Effector memory CD8-positive, alpha-beta T cell (primary cell): ENCODE measurements around the gene DBNL.

Experiments
- ATAC-seq: fragments of 150-1000 bp; cut with Tn5 transposase; replicated peaks from 2 replicates; pipeline ENCODE4 v1.10.0; 2021; ENCODE audit warnings: mild to moderate bottlenecking, moderate library complexity
- DNase-seq, 3 experiments: peaks; one replicate each; pipeline ENCODE4 v3.0.0; 2021
- H3K27ac Mint-ChIP-seq, 2 donors: one replicate each; pipeline ENCODE4 v1.8.0; 2022; ENCODE audit warnings: mild to moderate bottlenecking in 2 of 2, mixed read lengths in 2 of 2, moderate library complexity in 2 of 2
- H3K27me3 Mint-ChIP-seq, 2 donors: one replicate each; pipeline ENCODE4 v1.8.0; 2022; ENCODE audit warnings: mixed read lengths in 2 of 2
- H3K36me3 Mint-ChIP-seq: one replicate; pipeline ENCODE4 v1.8.0; 2022; ENCODE audit warnings: mild to moderate bottlenecking, moderate library complexity, mixed read lengths; ENCODE audit not compliant: insufficient read depth
- H3K4me1 Mint-ChIP-seq, 2 donors: one replicate each; pipeline ENCODE4 v1.8.0; 2022; ENCODE audit warnings: low read depth in 2 of 2, mixed read lengths in 2 of 2
- H3K4me3 Mint-ChIP-seq, 2 donors: one replicate each; pipeline ENCODE4 v1.8.0; 2022; ENCODE audit warnings: mild to moderate bottlenecking in 2 of 2, mixed read lengths in 2 of 2, moderate library complexity in 2 of 2
- H3K9me3 Mint-ChIP-seq, 2 donors: one replicate each; pipeline ENCODE4 v1.8.0; 2022; ENCODE audit warnings: mixed read lengths in 2 of 2

Gene DBNL

DNA sequence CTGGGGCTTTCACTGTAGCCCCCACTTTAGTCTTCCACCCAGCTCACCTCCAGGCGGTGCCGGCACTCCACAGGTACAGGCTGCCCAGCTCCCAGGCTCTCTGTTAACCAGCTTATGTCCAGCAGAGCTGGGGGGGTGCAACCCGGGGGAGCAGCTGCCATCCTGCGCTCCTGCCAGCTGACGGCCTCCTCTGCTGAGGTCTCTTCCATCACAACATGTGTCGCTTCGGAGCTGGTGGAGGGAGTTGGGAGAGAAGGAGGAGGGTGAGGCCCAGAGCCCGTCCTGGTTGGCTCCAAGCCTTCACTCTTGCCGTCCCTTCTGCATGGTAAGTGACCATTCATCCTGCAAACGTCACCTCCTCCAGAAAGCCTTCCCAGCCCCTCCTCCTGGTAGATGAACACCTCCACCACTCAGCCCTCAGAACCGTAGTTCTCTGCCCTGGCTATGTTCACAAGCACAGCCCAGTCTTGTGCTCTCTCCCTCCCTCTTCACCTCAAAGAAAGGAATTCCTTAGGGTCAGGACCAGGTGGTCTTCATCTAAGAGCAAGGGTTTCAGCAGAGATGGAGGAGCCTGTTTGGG, 36.3 kb downstream of the DBNL start:
- no peak for ATAC-seq
- Mint-ChIP-seq H3K36me3 (peaks cover 41% of the 10 kb centered on the region), H3K27ac (peak overlapping the region; percentile 93 to 95), H3K27me3 (no peaks in the 10 kb centered on the region), H3K9me3 (no peaks in the 10 kb centered on the region), H3K4me3 (peak overlapping the region; percentile 91 to 94), H3K4me1 (peaks cover 25 to 28% of the 10 kb centered on the region in 2 donors)
- no peak for DNase-seq

DNA sequence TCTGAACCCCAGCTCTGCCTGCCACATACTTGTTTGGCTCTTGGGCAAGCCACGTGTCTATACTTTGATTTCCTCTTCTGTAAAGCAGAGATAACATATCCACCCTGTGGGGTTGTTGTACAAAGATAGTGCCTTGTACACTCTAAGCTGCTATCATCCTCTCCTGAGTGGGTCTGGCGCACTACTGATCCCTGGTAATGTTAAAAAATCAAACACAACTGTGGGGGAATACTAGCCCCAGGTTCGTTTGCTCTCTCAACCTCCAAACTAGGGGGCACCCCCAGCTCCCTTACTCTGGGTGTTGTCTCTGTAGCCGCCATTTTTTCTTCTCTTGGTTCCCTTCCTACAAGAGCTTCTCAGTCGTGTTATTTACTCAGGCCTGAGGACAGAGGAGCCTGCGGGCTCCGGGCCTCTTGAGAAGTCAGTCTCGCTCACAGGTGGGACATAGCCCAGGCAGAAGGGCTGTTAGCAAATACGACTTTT, 36.8 kb downstream of the DBNL start:
- peaks cover 25 to 28% of the 10 kb centered on the region in 2 donors for H3K4me1 Mint-ChIP-seq
- ATAC-seq (no peak), DNase-seq (peak in 1 of 3 experiments; percentile 33)
- peaks cover 36% of the 10 kb centered on the region for H3K36me3 Mint-ChIP-seq
- peak overlapping the region; percentile 91 to 94 for H3K4me3 Mint-ChIP-seq
- H3K27me3 Mint-ChIP-seq = no peaks in the 10 kb centered on the region
- no peaks in the 10 kb centered on the region for H3K9me3 Mint-ChIP-seq
- peak overlapping the region; percentile 93 to 95 for H3K27ac Mint-ChIP-seq

DNA sequence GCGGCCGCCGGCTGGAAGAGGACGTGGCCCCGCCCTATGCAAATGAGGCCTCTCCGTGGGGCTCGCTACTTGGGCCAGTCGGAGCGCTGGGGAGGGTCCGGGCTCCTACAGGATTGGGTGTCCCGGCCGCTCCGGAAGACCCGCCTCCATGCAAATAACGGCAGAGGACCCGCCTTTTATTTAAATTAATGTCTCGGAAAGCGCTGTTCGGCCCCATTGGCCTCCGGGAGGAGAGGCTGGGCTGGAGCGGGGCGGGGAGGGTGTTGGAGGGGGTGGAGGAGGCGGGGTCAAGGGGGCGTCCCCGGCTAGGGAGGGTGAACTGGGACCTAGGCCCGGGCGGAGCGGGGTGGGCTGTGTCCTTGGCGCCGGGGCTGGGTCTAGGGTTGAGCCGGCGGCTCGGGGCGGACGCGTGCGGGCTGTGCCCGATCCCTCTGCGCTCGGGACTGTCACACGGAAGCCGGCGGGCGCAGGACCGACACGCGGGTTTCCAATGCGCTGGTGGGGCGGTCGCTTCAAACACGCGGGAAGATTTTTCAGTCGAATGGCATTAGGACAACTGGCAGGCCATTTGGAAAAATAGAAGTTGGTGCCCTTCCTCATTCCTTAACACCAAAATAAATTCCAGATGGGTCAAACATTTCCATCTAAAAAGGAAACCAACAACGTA, 38.2 kb downstream of the DBNL start:
- peak; percentile 92 to 96 (median 95) for DNase-seq
- Mint-ChIP-seq H3K27me3 (no peaks in the 10 kb centered on the region), H3K27ac (peak overlapping the region; percentile 93 to 95), H3K4me1 (peaks cover 22 to 26% of the 10 kb centered on the region in 2 donors), H3K4me3 (peak overlapping the region; percentile 91 to 94), H3K9me3 (no peaks in the 10 kb centered on the region), H3K36me3 (peaks cover 27% of the 10 kb centered on the region)
- ATAC-seq = peak; percentile 89

DNA sequence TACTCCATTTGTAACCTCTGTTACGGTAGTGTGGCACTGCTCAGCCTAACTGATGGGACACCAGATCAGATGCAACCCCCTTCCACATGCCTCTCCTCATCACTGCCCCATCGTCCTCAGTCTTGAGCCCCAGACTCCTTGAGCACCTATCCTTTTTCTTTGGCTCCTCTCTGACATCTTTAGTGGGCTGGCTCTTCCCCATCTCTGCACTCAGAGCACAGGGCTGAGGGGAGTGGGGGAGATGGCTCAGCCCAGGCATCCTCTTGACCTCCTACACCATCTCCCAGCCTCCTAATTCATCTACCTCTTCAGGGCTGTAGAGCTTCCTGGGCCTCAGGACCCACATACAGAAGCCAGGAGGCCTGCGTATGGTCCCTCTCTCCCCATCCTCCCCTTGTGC, 39.3 kb downstream of the DBNL start:
- ATAC-seq (no peak), DNase-seq (no peak)
- Mint-ChIP-seq H3K27ac (no peak overlapping the region), H3K9me3 (no peaks in the 10 kb centered on the region), H3K36me3 (peaks cover 19% of the 10 kb centered on the region), H3K4me3 (peak overlapping the region; percentile 91 to 94), H3K4me1 (peaks cover 15 to 18% of the 10 kb centered on the region in 2 donors), H3K27me3 (no peaks in the 10 kb centered on the region)

DNA sequence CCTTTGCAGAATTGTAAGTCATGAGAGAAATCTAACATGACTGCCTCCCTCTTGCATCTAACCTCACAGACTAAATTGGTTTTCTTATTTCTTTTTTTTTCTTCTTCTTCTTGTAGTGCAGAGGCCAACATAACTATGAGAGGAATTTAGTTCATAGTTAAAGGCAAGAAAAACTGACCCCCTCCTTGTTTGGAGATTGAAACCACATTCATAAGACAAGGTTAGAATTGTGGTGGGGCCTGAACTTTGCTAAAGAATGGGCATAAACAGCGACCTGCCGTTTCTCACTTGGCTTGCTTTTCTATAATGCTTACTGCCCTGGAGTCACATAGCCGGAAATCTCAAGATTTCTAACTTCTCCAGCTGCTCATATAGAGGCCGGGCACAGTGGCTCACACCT, 40.2 kb downstream of the DBNL start:
- Mint-ChIP-seq H3K9me3 (no peaks in the 10 kb centered on the region), H3K4me3 (no peak overlapping the region), H3K27me3 (no peaks in the 10 kb centered on the region), H3K36me3 (peaks cover 16% of the 10 kb centered on the region), H3K27ac (no peak overlapping the region), H3K4me1 (peaks cover 15 to 17% of the 10 kb centered on the region in 2 donors)
- no peak for DNase-seq
- no peak for ATAC-seq

DNA sequence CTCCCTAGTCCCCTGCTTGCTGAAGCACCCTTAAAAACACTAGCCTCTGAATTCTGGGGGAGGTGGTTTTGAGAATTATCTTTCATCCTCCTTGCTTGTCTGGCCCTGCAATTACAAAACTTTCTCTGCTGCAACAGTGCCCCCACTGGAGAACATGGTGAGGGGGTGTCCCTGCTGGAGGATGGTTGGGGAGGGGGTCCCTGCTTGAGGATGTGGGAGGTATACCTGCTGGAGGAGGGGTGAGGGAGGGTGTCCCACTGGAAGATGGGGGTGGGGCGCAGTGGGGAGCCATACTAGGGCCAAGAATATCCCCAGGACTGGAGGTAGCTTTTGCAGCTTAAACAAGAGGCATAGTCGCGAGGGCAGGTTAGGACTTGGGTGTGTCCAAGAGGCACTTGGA, 41.0 kb downstream of the DBNL start:
- Mint-ChIP-seq H3K4me3 (no peak overlapping the region), H3K27ac (no peak overlapping the region), H3K4me1 (peaks cover 13 to 17% of the 10 kb centered on the region in 2 donors), H3K36me3 (peaks cover 16% of the 10 kb centered on the region), H3K9me3 (no peaks in the 10 kb centered on the region), H3K27me3 (peaks cover under 1 to 2% of the 10 kb centered on the region in 2 donors)
- ATAC-seq (no peak), DNase-seq (no peak)

DNA sequence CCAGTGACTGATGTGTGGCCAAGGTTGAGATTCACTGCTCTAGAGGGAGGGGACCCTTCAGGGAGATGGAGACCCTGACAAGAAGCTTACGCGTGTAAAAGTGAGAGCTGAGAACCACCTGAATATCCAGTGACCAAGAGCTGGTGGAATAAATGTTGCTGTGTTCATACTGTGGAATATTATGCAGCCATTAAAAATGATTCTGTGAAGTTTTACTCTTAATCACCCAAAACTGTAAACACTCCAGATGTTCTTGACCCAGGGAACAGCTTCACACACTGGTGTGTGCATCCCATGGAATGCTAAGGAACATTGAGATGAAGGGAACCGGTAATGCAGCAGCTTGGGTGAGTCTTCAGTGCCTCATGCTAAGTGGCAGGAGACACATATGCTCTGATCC, 42.1 kb downstream of the DBNL start:
- ATAC-seq = no peak
- Mint-ChIP-seq H3K27me3 (peaks cover 5 to 9% of the 10 kb centered on the region in 2 donors), H3K36me3 (peaks cover 9% of the 10 kb centered on the region), H3K9me3 (no peaks in the 10 kb centered on the region), H3K4me1 (peaks cover 3 to 7% of the 10 kb centered on the region in 2 donors), H3K27ac (peak overlapping the region in 1 of 2 donors; percentile 16), H3K4me3 (no peak overlapping the region)
- no peak for DNase-seq

DNA sequence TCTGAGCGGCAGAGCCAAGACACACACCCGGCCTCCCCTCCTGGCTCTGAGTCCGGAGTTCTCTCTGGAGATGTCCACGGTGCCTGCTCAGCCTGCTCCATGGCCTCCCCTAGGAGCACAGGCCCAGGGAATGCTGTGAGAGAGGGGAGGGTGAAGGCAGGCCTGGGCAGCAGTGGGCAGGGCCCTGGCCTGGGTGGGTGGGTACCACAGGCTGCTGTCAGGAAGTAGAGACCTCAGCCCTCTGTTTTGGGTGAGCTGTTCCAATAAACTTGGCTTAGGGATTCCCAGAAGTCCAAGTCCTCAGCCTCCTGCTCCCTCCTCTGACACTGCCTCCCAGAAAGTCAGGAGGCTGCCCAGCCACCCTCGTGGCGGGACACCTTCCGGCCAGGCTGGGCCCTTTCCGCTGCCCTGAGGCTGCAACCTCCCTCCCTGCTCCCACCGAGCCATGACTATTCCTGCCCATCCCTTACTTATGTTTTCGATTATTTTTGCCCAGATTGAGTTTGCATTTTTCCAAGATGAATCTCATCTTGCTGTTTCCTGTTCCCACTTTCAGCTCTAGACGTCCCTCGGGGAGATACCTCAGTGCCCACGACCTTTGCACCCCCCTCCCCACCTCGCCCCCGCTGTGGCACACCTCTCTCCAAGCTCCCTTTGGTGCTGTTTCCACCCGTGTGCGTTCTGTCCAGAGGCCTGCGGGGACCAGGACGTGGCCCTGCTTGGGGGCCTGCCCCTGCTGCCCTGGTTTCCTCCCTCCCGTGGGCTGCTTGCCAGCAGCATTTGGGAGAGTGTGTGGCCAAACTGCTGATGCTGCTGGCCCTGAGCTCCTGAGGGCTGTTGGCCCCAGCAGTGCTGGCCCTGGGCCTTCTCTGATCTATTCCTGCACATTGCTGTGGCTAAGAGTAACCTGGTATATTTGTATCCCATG, 43.7 kb downstream of the DBNL start:
- Mint-ChIP-seq H3K4me1 (peaks cover 0 to 3% of the 10 kb centered on the region in 2 donors), H3K27ac (no peak overlapping the region), H3K4me3 (no peak overlapping the region), H3K36me3 (peaks cover under 1% of the 10 kb centered on the region), H3K27me3 (peaks cover 5 to 9% of the 10 kb centered on the region in 2 donors), H3K9me3 (no peaks in the 10 kb centered on the region)
- ATAC-seq (no peak), DNase-seq (no peak)

DNA sequence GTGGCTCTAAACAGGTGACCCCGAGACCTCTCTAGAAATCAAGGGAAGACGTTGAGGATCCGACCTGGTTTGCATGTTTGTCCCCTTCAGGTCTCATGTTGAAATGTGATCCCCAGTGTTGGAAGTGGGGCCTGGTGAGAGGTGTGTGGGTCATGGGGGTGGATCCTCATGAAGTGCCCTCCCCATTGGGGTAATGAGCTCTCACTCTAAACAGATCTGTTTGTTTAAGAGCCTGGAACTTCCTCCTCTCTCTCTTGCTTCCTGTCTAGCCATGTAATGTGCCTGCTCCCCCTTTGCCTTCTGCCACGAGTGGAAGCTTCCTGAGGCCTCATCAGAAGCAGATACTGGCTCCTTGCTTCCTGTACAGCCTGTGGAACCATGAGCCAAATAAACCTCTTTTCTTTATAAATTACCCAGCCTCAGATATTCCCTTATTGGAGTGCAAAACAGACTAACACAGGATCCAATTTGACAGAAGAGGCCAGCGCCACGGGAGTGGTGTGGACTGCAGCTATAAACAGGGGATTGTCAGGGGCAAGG, 48.7 kb downstream of the DBNL start:
- ATAC-seq (no peak), DNase-seq (no peak)
- Mint-ChIP-seq H3K4me1 (no peaks in the 10 kb centered on the region), H3K27ac (no peak overlapping the region), H3K27me3 (peaks cover 5 to 16% of the 10 kb centered on the region in 2 donors), H3K36me3 (peaks cover 5% of the 10 kb centered on the region), H3K9me3 (no peaks in the 10 kb centered on the region), H3K4me3 (no peak overlapping the region)

DNA sequence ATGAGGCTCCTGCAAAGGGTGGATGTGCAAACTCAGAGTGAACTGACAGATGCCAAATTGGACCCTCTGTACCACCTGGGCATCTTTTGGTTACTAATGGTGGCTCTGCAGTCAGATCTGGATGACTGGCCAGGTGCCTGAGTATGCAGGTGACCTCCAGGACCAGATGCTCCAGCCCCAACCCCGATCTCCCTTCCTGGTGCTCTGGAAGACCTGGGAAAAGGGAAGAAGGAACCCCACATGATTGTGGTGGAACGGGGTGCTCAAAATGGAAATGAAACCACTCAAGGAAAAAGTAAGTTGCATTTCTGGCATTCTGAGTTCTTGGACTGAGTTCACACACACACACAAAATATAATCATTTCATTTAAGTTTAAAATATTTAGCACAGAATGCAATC, 49.9 kb downstream of the DBNL start:
- Mint-ChIP-seq H3K9me3 (no peaks in the 10 kb centered on the region), H3K36me3 (peaks cover 5% of the 10 kb centered on the region)

DNA sequence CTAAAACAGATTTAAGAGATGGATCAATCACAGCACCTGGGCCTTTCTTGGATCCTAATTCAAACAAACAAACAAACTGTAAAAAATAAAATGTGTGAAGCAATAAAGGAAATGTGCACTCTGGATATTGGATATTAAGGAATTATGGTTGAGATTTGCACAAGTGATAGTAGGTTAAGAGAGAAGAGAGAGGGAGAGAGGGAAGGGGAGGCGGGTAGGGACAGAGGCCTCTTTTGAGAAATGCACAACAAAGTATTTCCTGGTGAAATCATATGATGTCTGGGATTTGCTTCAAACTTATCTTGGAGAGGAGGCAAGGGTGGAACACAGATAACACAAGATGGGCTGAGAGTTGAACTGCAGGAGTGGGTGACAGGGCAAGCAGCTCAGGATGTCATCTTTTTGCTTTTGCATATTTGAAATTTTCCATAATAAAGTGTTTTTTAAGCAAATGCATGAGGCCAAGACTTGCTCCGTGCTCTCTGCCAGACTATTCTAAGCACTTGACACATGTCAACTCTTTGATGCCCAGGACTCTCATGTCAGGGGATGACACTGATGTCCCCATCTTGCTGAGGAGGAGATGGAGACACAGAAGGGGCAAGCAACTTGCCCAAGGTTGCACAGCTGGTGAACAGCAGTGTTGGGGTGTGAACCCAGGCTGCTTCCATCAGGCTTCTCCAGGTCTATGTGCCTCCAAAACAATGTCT, 50.5 kb downstream of the DBNL start:
- Mint-ChIP-seq H3K4me1 (no peaks in the 10 kb centered on the region), H3K27ac (peak overlapping the region in 1 of 2 donors; percentile 1), H3K27me3 (peaks cover 5 to 16% of the 10 kb centered on the region in 2 donors), H3K36me3 (peaks cover 5% of the 10 kb centered on the region), H3K9me3 (no peaks in the 10 kb centered on the region), H3K4me3 (no peak overlapping the region)
- DNase-seq = no peak
- ATAC-seq = no peak

More for the DNA sequence above, 49.9 kb downstream of the DBNL start:
- Mint-ChIP-seq H3K4me1 (no peaks in the 10 kb centered on the region), H3K27ac (peak overlapping the region in 1 of 2 donors; percentile 1), H3K4me3 (no peak overlapping the region), H3K27me3 (peaks cover 5 to 16% of the 10 kb centered on the region in 2 donors)
- DNase-seq (no peak), ATAC-seq (no peak)

DNA sequence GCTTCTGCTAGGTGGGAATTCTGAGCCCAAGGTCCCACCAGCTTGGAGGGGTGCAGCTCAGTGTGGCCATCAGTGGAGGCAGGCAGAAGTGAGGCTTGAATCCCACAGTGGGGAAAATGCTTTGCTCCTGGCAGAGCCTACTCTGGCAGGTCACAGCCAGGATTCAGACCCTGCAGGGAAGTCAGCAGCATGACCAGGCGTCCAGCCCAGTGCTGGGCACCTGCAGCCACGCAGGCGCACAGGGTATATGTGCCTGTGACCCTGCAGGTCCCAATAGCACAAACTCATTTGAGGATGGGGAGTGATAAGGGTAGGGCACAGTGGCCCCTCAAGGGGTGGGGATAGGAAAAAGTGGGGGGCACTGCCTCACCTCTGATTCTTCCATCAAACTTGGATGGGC, 51.3 kb downstream of the DBNL start:
- Mint-ChIP-seq H3K9me3 (no peaks in the 10 kb centered on the region), H3K4me3 (no peak overlapping the region), H3K27ac (no peak overlapping the region), H3K27me3 (peaks cover 2 to 18% of the 10 kb centered on the region in 2 donors), H3K36me3 (peaks cover 5% of the 10 kb centered on the region), H3K4me1 (no peaks in the 10 kb centered on the region)
- ATAC-seq (no peak), DNase-seq (no peak)
